HEK293 (cell line): ENCODE measurements around the gene DARS2.

Experiments used
- CTCF ChIA-PET: fragments of 350-600 bp; formaldehyde crosslinking; extraction: SDS; loops from one replicate; lab custom pipeline; 2021; ENCODE audit warnings: antibody characterized with exemption; lab: Yijun Ruan, JAX
- POLR2A ChIA-PET: fragments of 300-600 bp; formaldehyde crosslinking; extraction: SDS; loops from one replicate; lab custom pipeline; 2020; ENCODE audit warnings: antibody characterized with exemption, inconsistent platforms; lab: Yijun Ruan, JAX
- H3K27ac ChIP-seq: fragments of 200-500 bp; sonication (Bioruptor generic); 2 replicates; pipeline ENCODE4 v1.5.1; 2014; ENCODE audit warnings: low read depth, low read length, control low read depth, inconsistent platforms; ENCODE audit errors: extremely low read depth
- H3K36me3 ChIP-seq, 2 experiments: fragments of 200-500 bp in 1 of 2; sonication (Bioruptor generic) in 1 of 2; 1 replicate in 1 of 2; 2 replicates in 1 of 2; pipeline ENCODE4 v1.5.1; 2014 to 2017; ENCODE audit warnings: inconsistent platforms in 2 of 2, low read length in 2 of 2; ENCODE audit not compliant: control insufficient read depth in 2 of 2, insufficient read depth in 1 of 2
- H3K4me1 ChIP-seq: fragments of 200-500 bp; sonication (Bioruptor generic); 2 replicates; pipeline ENCODE4 v1.5.1; 2014; ENCODE audit warnings: mild to moderate bottlenecking, low read length, inconsistent platforms; ENCODE audit not compliant: control insufficient read depth, insufficient read depth
- H3K4me3 ChIP-seq: 2 replicates; pipeline ENCODE4 v1.5.1; 2011; ENCODE audit warnings: low read depth, mild to moderate bottlenecking, control low read depth, low read length, moderate library complexity
- H3K9me3 ChIP-seq: fragments of 200-500 bp; sonication (Bioruptor generic); 2 replicates; pipeline ENCODE4 v1.5.1; 2014; ENCODE audit warnings: low read depth, low read length, inconsistent platforms; ENCODE audit not compliant: control insufficient read depth, insufficient read depth
- BCL11B ChIP-seq: fragments of 450-650 bp; formaldehyde crosslinking; IDR thresholded peaks from 2 replicates; pipeline ENCODE4 v1.5.1; 2016; ENCODE audit warnings: low read depth, missing biosample characterization, missing genetic modification characterization
- GFI1B ChIP-seq: fragments of 450-650 bp; formaldehyde crosslinking; IDR thresholded peaks from 2 replicates; pipeline ENCODE4 v1.5.1; 2016; ENCODE audit warnings: missing biosample characterization, missing genetic modification characterization
- KLF16 ChIP-seq: fragments of 450-650 bp; formaldehyde crosslinking; IDR thresholded peaks from 2 replicates; pipeline ENCODE4 v1.5.1; 2017; ENCODE audit warnings: missing biosample characterization, missing genetic modification characterization
- SCRT2 ChIP-seq: fragments of 450-650 bp; formaldehyde crosslinking; IDR thresholded peaks from 2 replicates; pipeline ENCODE4 v1.5.1; 2016; ENCODE audit warnings: missing biosample characterization, missing genetic modification characterization
- SP7 ChIP-seq: fragments of 450-650 bp; formaldehyde crosslinking; IDR thresholded peaks from 2 replicates; pipeline ENCODE4 v1.5.1; 2016; ENCODE audit warnings: missing biosample characterization, missing genetic modification characterization
- ZBTB26 ChIP-seq: fragments of 450-650 bp; formaldehyde crosslinking; optimal IDR thresholded peaks from 2 replicates; pipeline ENCODE3; 2016; ENCODE audit warnings: missing biosample characterization, mild to moderate bottlenecking, missing genetic modification characterization
- ZFHX2 ChIP-seq: fragments of 450-650 bp; formaldehyde crosslinking; conservative IDR thresholded peaks from 2 replicates; pipeline ENCODE4 v1.5.1; 2016; ENCODE audit warnings: missing biosample characterization, missing genetic modification characterization
- ZFP41 ChIP-seq: fragments of 450-650 bp; formaldehyde crosslinking; IDR thresholded peaks from 2 replicates; pipeline ENCODE4 v1.5.1; 2016; ENCODE audit warnings: missing biosample characterization, missing genetic modification characterization, borderline replicate concordance
- ZNF155 ChIP-seq: fragments of 450-650 bp; formaldehyde crosslinking; IDR thresholded peaks from 2 replicates; pipeline ENCODE4 v1.5.1; 2016; ENCODE audit warnings: missing biosample characterization, missing genetic modification characterization
- ZNF169 ChIP-seq: fragments of 450-650 bp; formaldehyde crosslinking; IDR thresholded peaks from 2 replicates; pipeline ENCODE4 v1.5.1; 2016; ENCODE audit warnings: missing biosample characterization, missing genetic modification characterization
- ZNF202 ChIP-seq: fragments of 450-650 bp; formaldehyde crosslinking; IDR thresholded peaks from 2 replicates; pipeline ENCODE4 v1.5.1; 2016; ENCODE audit warnings: missing biosample characterization, missing genetic modification characterization, borderline replicate concordance
- ZNF214 ChIP-seq: fragments of 450-650 bp; formaldehyde crosslinking; IDR thresholded peaks from 2 replicates; pipeline ENCODE4 v1.5.1; 2017; ENCODE audit warnings: missing biosample characterization, mild to moderate bottlenecking, missing genetic modification characterization, borderline replicate concordance
- ZNF248 ChIP-seq: fragments of 450-650 bp; formaldehyde crosslinking; IDR thresholded peaks from 2 replicates; pipeline ENCODE4 v1.5.1; 2017; ENCODE audit warnings: missing biosample characterization, missing genetic modification characterization
- ZNF26 ChIP-seq: fragments of 450-650 bp; formaldehyde crosslinking; IDR thresholded peaks from 2 replicates; pipeline ENCODE4 v1.5.1; 2016; ENCODE audit warnings: missing biosample characterization, missing genetic modification characterization
- ZNF280D ChIP-seq: fragments of 450-650 bp; formaldehyde crosslinking; IDR thresholded peaks from 2 replicates; pipeline ENCODE4 v1.5.1; 2016; ENCODE audit warnings: missing biosample characterization, missing genetic modification characterization
- ZNF311 ChIP-seq: fragments of 450-650 bp; formaldehyde crosslinking; IDR thresholded peaks from 2 replicates; pipeline ENCODE4 v1.5.1; 2017; ENCODE audit warnings: missing biosample characterization, missing genetic modification characterization, borderline replicate concordance
- ZNF366 ChIP-seq: fragments of 450-650 bp; formaldehyde crosslinking; conservative IDR thresholded peaks from 2 replicates; pipeline ENCODE4 v1.5.1; 2016; ENCODE audit warnings: missing biosample characterization, missing genetic modification characterization
- ZNF423 ChIP-seq: fragments of 450-650 bp; formaldehyde crosslinking; IDR thresholded peaks from 2 replicates; pipeline ENCODE4 v1.5.1; 2016; ENCODE audit warnings: missing biosample characterization, missing genetic modification characterization
- ZNF449 ChIP-seq: fragments of 450-650 bp; formaldehyde crosslinking; IDR thresholded peaks from 2 replicates; pipeline ENCODE4 v1.5.1; 2017; ENCODE audit warnings: missing biosample characterization, mild to moderate bottlenecking, missing genetic modification characterization, moderate library complexity
- ZNF501 ChIP-seq: fragments of 450-650 bp; formaldehyde crosslinking; IDR thresholded peaks from 2 replicates; pipeline ENCODE4 v1.5.1; 2016; ENCODE audit warnings: missing biosample characterization, missing genetic modification characterization
- ZNF544 ChIP-seq: fragments of 450-650 bp; formaldehyde crosslinking; IDR thresholded peaks from 2 replicates; pipeline ENCODE4 v1.5.0; 2017; ENCODE audit warnings: missing biosample characterization, missing genetic modification characterization
- ZNF624 ChIP-seq: fragments of 450-650 bp; formaldehyde crosslinking; IDR thresholded peaks from 2 replicates; pipeline ENCODE4 v1.5.1; 2017; ENCODE audit warnings: missing biosample characterization, missing genetic modification characterization
- ZNF660 ChIP-seq: fragments of 450-650 bp; IDR thresholded peaks from 2 replicates; pipeline ENCODE4 v1.5.1; 2018; ENCODE audit warnings: missing biosample characterization, mild to moderate bottlenecking, missing genetic modification characterization
- ZNF677 ChIP-seq: fragments of 450-650 bp; IDR thresholded peaks from 2 replicates; pipeline ENCODE4 v1.5.0; 2018; ENCODE audit warnings: missing biosample characterization, mild to moderate bottlenecking, missing genetic modification characterization, moderate library complexity
- ZNF704 ChIP-seq: fragments of 450-650 bp; formaldehyde crosslinking; IDR thresholded peaks from 2 replicates; pipeline ENCODE4 v1.5.1; 2016; ENCODE audit warnings: missing biosample characterization, missing genetic modification characterization
- ZNF837 ChIP-seq: fragments of 450-650 bp; formaldehyde crosslinking; IDR thresholded peaks from 2 replicates; pipeline ENCODE4 v1.5.1; 2016; ENCODE audit warnings: missing biosample characterization, missing genetic modification characterization

The DARS2 gene

DNA sequence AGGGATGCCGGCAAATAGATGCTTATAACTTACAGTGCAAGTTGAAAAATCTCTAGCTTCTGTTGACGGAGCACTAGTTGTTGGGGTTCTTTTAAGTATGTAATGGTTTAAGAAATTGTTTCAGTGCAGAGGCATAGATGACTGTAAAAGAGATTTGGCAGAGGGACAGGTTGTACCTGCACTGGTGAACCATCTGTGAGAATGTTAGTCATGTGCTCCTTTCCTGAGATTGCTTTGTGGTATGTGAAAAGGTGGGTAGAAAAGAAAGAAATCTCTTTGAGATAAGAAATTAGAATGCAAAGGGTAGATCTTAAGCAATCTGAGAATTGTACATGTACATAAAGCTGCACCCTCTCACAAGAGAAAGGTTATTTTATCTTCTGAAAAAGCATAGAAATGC lies 63.2 kb downstream of the DARS2 start:
- Histone ChIP-seq H3K27ac (no peak overlapping the region), H3K4me3 (no peak overlapping the region), H3K36me3 (peaks cover 0 to 28% of the 10 kb centered on the region in 2 experiments; a peak in 2 of 3 replicates), H3K9me3 (no peaks in the 10 kb centered on the region), H3K4me1 (no peaks in the 10 kb centered on the region)
- TF ChIP-seq GFI1B: no peak
- no peak for TF ChIP-seq ZNF677 (tag by site-specific recombination)
- TF ChIP-seq ZNF248 (tag by site-specific recombination): no peak
- no peak for TF ChIP-seq SP7 (tag by site-specific recombination)
- TF ChIP-seq ZFHX2: no peak
- TF ChIP-seq ZNF280D: no peak
- no peak for TF ChIP-seq ZNF624 (tag by site-specific recombination)
- no peak for TF ChIP-seq ZNF214
- TF ChIP-seq ZNF544 (tag by site-specific recombination): no peak
- no peak for TF ChIP-seq ZNF311 (tag by site-specific recombination)
- TF ChIP-seq ZNF366 (tag by site-specific recombination): no peak
- TF ChIP-seq ZNF423 (tag by site-specific recombination): no peak
- no peak for TF ChIP-seq ZBTB26
- no peak for TF ChIP-seq ZNF155 (tag by site-specific recombination)
- no peak for TF ChIP-seq ZNF449
- TF ChIP-seq ZNF169 (tag by site-specific recombination): no peak
- TF ChIP-seq ZNF501 (tag by site-specific recombination): no peak
- TF ChIP-seq BCL11B (tag by site-specific recombination): no peak
- TF ChIP-seq ZFP41: no peak
- CTCF ChIA-PET: interaction anchor here (0.8 kb wide), 1 partner anchor 1241 kb away, joined by 3 read pairs; no protein-coding TSS in a partner anchor
- POLR2A ChIA-PET: interaction anchor here (1.2 kb wide), 1 partner anchor 19 kb away, joined by 7 read pairs; the partner anchor contains the start of genes GAS5 and ZBTB37

GRCh38 chr1:173888749-173889148 lies 64.3 kb downstream of the DARS2 start:
- CTCF ChIA-PET: interaction anchor here (0.8 kb wide), 1 partner anchor 24 kb away, joined by 3 read pairs; no protein-coding TSS in a partner anchor
- POLR2A ChIA-PET: interaction anchor here (1.1 kb wide), 1 partner anchor 21 kb away, joined by 5 read pairs; the partner anchor contains the start of genes GAS5 and ZBTB37
- H3K4me3 ChIP-seq: no peak overlapping the region
- peaks cover 0 to 28% of the 10 kb centered on the region in 2 experiments; a peak in 2 of 3 replicates for H3K36me3 ChIP-seq
- TF ChIP-seq ZNF26 (tag by site-specific recombination) (no peak), SCRT2 (tag by site-specific recombination) (no peak), GFI1B (no peak), ZNF449 (no peak), ZNF169 (tag by site-specific recombination) (no peak), ZNF202 (no peak), ZNF837 (tag by site-specific recombination) (no peak), ZNF704 (no peak), KLF16 (tag by site-specific recombination) (no peak), ZNF660 (no peak)
- no peaks in the 10 kb centered on the region for H3K9me3 ChIP-seq
- H3K4me1 ChIP-seq: no peaks in the 10 kb centered on the region
- H3K27ac ChIP-seq: no peak overlapping the region
